ENCODE results near the gene CUL2. TPM values are rescaled to one million over a fixed set of nuclear protein-coding genes. Genes with fewer than 3 reads are reported as not detected.
"Not testable (repeated sequence)": the region's sequence is repeated elsewhere in the genome, so short reads cannot be mapped to it uniquely, and the experiment has no call there.

The CUL2 gene
- total RNA-seq, 1 donor from 2014 or later: 28.2 TPM

- no peak for DNase-seq (ENCODE audit: low spot score)
Observed at GRCh38 chr10:35020481-35020880, 69.7 kb downstream of the CUL2 start.

- no peak for DNase-seq (ENCODE audit: low spot score)
Observed at GRCh38 chr10:35019041-35020024, 70.8 kb downstream of the CUL2 start.

GRCh38 chr10:35017608-35018007 is 72.5 kb downstream of the CUL2 start:
- no peak for DNase-seq (ENCODE audit: low spot score)

DNA sequence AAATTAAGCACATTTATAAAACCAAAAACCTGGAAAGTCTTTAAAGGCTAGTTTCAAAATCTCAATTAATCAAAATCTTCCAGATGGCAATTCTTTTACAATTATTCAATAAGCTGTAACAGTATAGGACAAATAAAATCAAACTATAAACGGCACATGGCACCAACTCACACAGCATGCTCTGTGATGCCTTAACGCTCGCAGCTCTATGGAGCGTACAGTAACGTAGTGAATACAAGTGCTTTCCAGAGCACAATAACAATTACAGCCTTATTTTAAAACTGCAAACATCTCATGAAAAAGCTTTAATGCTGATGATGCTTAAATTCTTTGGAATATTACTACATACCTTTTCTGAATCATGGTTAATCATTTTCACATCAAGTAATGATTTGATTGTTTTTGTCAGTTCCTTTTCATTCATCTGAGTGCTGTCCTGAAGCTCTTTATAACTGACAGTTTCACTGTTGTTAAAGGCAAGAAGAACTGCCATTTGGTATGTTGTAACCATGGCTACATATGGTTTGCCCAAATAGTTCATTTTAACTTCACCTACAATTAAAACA is 74.2 kb downstream of the CUL2 start:
- DNase-seq (ENCODE audit: low spot score): no peak

DNA sequence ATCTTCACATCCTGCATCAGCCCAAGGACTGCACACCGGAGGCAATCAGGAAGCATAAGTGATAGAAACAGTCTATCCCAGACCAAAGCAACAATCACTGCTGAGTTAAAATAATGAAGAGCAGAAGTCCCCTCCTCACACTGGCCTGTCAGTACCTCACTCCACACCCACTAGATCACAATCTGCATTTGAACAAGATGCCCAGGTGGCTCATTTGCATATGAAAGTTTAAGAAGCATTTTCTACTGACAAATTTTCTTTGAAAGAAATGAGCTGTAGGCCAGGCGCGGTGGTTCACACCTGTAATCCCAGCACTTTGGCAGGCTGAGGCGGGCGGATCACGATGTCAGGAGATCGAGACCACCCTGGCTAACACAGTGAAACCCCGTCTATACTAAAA is 77.4 kb downstream of the CUL2 start:
- DNase-seq (ENCODE audit: low spot score): no peak

GRCh38 chr10:35011771-35012191 is 78.4 kb downstream of the CUL2 start:
- no peak for DNase-seq (ENCODE audit: low spot score)

GRCh38 chr10:35007858-35008301 is 82.3 kb downstream of the CUL2 start:
- no peak for DNase-seq (ENCODE audit: low spot score)

DNA sequence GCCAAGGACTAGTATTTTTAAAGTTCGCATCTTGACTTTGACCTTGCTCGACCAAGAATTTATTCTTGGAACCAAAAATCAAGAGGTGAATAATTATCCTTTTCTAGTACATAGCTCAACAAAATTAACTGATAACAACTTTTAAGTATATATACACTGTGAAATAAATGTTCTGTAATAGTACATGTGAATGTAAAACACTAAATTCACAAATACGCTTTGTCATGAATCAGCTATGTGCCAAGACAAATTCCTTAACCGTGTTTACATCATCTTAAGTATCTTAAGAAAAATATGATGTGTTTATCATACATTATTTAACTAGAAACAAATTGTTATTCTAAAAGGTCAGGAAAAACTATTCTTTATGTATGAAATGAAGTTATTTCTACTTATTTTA is 83.3 kb downstream of the CUL2 start:
- no peak for DNase-seq (ENCODE audit: low spot score)

GRCh38 chr10:35005868-35006267 is 84.3 kb downstream of the CUL2 start:
- DNase-seq (ENCODE audit: low spot score): no peak

GRCh38 chr10:35004651-35005050 is 85.5 kb downstream of the CUL2 start:
- DNase-seq (ENCODE audit: low spot score): no peak

DNA sequence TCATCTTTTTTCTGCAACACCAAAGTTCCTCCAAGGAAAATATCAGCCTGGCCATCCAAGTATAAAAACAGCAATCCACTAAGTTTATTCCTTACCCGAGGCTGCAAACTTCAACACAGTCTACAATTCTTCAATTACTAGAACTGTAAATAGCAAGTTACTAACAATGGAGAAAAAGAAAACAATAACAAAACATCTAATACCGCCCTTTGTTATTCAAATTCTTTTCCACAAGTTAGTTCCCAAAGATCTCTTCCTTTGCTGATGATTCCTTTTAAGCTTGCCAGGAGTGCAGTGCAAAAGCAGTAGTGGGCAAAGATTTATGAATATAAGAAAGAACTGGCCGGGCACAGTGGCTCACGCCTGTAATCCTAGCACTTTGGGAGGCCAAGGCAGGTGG is 86.2 kb downstream of the CUL2 start:
- no peak for DNase-seq (ENCODE audit: low spot score)

DNA sequence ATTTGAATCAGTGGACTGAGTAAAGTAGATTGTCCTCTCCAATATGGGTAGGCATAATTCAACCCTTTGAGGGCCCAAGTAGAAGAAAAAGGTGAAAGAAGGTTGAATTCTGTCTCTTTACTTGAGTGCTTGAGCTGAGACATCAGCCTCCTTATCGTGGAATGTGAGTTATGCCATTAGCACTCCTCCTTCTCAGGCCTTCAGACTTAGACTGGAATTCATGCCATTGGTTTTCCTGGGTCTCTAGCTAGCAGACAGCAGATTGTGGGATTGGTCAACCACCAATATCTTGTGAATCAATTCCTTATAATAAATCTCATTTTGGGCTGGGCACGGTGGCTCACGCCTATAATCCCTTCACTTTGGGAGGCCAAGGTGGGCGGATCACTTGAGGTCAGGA is 89.2 kb downstream of the CUL2 start:
- DNase-seq (ENCODE audit: low spot score): no peak

- no peak for DNase-seq (ENCODE audit: low spot score)
Observed at GRCh38 chr10:34999532-34999931, 90.6 kb downstream of the CUL2 start.

- DNase-seq (ENCODE audit: low spot score): no peak
Observed at GRCh38 chr10:34998940-34999339, 91.2 kb downstream of the CUL2 start.

DNA sequence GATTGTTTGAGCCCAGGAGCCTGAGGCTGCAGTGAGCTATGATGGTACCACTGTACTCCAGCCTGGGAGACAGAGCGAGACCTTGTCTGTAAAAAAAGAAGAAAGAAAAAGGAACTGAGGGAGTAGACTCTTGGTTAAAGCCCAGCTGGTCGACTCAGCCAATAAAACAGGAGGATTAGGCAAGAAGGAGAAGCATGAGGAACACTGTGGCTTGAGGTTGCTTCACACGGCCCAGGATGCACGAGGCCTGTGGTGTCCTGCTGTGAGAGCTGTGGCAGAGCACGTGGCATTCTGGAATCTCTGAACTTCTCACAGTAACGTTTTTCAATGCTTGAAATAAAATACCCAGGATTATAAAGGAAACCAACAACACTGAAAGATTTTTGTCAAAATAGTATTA is 93.3 kb downstream of the CUL2 start:
- no peak for DNase-seq (ENCODE audit: low spot score)

GRCh38 chr10:34995925-34996324 is 94.2 kb downstream of the CUL2 start:
- no peak for DNase-seq (ENCODE audit: low spot score)

DNA sequence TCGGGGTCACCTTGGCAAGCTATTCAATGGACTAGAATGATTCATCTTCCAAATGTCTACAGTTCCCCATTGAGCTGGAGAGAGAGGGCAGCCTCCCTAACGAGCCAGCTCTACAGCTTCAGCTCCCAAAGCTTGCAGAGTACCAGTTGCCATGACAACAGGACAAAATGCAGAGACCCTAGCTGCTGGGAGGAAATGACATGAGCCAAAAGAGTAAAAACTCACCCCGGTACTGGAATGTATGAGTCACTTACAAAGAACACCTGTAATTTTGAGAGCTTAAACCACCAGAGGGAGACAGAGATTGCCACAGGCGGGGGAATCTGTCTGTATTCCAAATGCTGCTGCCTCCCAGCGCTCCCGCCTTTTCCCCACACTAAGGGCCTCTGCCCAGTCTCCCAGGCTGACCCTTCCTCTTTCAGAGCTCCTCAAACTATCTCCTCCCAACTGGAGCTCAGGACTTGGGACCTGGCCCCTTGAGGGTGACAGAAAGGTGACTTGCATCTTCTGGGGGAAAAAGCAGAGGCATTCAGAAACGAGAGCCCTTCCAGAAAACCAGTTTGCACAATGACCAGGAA is 95.5 kb downstream of the CUL2 start:
- DNase-seq (ENCODE audit: low spot score): no peak

DNA sequence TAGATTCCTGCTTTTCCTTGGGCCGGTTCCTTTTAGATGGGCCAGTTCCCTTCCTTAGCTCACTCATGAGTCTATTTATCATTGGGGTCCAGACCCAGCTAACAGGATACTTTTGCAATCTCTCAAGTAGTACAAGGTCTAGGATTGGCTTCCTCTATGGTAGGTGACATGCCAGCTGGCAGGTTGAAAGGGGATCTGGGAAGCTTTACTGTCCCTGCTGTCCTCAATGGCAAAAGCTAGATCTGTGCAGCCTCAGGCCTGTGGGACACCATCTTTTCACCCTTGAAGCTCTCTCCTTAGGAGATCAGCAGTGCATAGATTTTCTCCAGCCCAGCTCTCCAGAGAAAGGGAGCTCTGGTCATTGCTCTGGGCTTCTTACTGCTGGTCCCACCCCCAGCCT is 96.4 kb downstream of the CUL2 start:
- no peak for DNase-seq (ENCODE audit: low spot score)

DNA sequence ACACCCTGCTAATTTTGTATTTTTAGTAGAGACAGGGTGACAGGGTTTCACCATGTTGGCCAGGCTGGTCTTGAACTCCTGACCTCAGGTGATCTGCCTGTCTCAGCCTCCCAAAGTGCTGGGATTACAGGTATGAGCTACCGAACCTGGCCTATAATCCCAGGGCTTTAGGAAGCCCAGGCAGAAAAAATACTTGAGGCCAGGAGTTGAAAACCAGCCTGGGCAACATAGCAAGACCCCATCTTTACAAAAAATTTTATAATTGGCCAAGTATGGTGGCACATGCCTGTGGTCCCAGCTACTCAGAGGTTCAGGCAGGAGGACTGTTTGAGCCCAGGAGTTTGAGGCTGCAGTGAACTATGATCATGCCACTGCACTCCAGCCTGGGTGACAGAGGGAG is 99.0 kb downstream of the CUL2 start:
- not testable (repeated sequence) for DNase-seq (ENCODE audit: low spot score)

DNA sequence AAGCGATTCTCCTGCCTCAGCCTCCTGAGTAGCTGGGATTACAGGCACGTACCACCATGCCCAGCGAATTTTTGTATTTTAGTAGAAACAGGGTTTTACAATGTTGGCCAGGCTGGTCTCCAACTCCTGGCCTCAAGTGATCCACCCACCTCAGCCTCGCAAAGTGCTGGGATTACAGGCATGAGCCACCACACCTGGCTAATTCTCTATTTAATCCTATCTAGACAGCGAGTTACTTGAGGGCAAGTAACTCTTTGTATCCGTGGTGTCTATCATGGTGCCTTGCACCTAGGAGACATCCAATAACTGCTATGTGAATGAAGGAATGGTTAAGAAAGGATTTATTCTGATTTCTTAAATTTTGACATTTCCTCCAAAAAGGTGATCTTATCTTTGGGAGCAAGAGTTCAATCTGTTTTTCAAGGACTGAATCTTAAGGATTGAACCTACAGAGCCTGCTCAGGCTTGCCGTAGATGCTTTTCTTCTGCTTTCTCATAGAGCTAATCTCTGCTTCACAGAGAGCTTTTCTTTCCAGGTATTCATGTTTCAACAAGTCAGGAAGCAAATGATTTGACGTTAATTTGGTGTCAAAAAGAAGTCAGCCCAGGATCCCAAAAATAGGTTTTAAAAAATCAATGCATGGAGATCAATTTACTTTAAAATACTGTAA is 101.6 kb downstream of the CUL2 start:
- DNase-seq (ENCODE audit: low spot score): no peak

DNA sequence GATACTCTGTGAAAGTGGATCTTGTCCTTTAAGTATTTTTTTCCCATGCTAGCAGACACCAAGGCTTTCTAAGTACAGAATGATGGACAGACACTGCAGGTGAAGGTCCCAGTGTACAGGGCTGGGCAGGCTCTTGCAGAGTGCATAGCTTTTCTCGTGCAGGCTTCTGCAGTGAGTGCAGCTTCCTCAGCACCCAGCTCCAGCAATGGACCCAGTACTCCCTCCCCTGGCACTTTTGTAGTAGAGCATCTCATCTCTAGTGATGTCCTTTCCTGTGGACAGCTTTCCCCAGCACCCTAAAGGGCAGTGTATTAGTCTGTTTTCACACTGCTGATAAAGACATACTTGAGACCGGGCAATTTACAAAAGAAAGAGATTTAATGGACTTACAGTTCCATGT is 104.3 kb downstream of the CUL2 start:
- peak; percentile 43 for DNase-seq (ENCODE audit: low spot score)

GRCh38 chr10:34985146-34985545 is 105.0 kb downstream of the CUL2 start:
- no peak for DNase-seq (ENCODE audit: low spot score)

Data from mesenteric fat pad (tissue), 1 donor.